Colonic mucosa (tissue), 4 donors: Measurements from ENCODE around the gene HBP1. TPM values are rescaled to one million over a fixed set of nuclear protein-coding genes. Genes with fewer than 3 reads are reported as not detected.

Experiments used
- DNase-seq: peaks from one replicate; pipeline ENCODE4 v3.0.0-alpha.2; 2020
- H3K27ac ChIP-seq: fragments of 200-600 bp; one replicate; pipeline ENCODE4 v1.8.0; 2021
- H3K27me3 ChIP-seq: fragments of 200-600 bp; one replicate; pipeline ENCODE4 v1.8.0; 2021
- H3K36me3 ChIP-seq: fragments of 200-600 bp; one replicate; pipeline ENCODE4 v1.8.0; 2021
- H3K4me1 ChIP-seq: fragments of 200-600 bp; one replicate; pipeline ENCODE4 v1.8.0; 2021; ENCODE audit warnings: mild to moderate bottlenecking
- H3K4me3 ChIP-seq: fragments of 200-600 bp; one replicate; pipeline ENCODE4 v1.8.0; 2021
- H3K9ac ChIP-seq, 2 donors: one replicate each; pipeline ENCODE4 v1.7.0; 2013; ENCODE audit warnings: control low read depth in 2 of 2, low read depth in 2 of 2, low read length in 2 of 2
- H3K9me3 ChIP-seq: fragments of 200-600 bp; one replicate; pipeline ENCODE4 v1.8.0; 2021
- intact Hi-C: fragments of 100-400 bp; cut with DNase I; formaldehyde crosslinking; loops from one replicate; pipeline ENCODE4 v1.14.1; 2022
- total RNA-seq, 2 donors: library from RNA; stranded (reverse); fragmentation: NEBNext Ultra II Directional in 1 of 2; extraction: Animal tissue kit (Norgen Biotek cat#: 25700) in 1 of 2; gene quantifications; one replicate each; pipeline ENCODE4 v1.2.1, GENCODE V29; 2021
- TF ChIP-seq, protein P1 (sequence below): fragments of 200-600 bp; IDR thresholded peaks from one replicate; pipeline ENCODE4 v1.8.0; 2022; ENCODE audit warnings: antibody characterized with exemption, mild to moderate bottlenecking
- donor health status: healthy.
- donor health status: DM: no; HTN: no; CAD: no.
- donor health status: DM: no; HTN: no; CAD: no.

The HBP1 gene
- total RNA-seq, 2 donors from 2014 or later, result 25.1 to 78.7 TPM

DNA sequence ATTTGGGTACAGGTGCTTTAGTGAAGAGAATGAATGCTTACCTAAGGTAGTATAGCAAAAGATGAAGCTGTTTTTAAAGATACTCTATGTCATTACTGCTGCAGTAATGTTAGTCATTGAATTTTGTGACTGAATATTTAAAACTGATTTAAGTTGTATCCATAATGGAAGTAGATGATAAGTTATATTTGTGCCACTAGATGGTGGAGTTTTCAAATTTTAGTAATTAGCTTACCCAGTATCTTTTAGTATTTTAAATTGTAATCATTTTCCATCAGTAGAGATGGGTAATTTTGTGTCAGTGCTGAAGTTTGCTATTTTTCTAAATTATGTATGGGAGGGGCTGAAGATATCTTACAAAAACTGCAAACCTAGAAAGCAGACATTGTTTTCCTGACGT lies 25.2 kb downstream of the HBP1 start:
- H3K9ac ChIP-seq, result no peak overlapping the region
- TF ChIP-seq, protein P1, sequence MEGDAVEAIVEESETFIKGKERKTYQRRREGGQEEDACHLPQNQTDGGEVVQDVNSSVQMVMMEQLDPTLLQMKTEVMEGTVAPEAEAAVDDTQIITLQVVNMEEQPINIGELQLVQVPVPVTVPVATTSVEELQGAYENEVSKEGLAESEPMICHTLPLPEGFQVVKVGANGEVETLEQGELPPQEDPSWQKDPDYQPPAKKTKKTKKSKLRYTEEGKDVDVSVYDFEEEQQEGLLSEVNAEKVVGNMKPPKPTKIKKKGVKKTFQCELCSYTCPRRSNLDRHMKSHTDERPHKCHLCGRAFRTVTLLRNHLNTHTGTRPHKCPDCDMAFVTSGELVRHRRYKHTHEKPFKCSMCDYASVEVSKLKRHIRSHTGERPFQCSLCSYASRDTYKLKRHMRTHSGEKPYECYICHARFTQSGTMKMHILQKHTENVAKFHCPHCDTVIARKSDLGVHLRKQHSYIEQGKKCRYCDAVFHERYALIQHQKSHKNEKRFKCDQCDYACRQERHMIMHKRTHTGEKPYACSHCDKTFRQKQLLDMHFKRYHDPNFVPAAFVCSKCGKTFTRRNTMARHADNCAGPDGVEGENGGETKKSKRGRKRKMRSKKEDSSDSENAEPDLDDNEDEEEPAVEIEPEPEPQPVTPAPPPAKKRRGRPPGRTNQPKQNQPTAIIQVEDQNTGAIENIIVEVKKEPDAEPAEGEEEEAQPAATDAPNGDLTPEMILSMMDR, result no peak
- H3K4me3 ChIP-seq, result no peak overlapping the region
- no peaks in the 10 kb centered on the region for H3K4me1 ChIP-seq
- DNase-seq, result no peak
- H3K36me3 ChIP-seq, result peaks cover 16% of the 10 kb centered on the region
- H3K27me3 ChIP-seq, result no peaks in the 10 kb centered on the region
- intact Hi-C loops, result no loop called here
- H3K9me3 ChIP-seq, result no peaks in the 10 kb centered on the region
- no peak overlapping the region for H3K27ac ChIP-seq

DNA sequence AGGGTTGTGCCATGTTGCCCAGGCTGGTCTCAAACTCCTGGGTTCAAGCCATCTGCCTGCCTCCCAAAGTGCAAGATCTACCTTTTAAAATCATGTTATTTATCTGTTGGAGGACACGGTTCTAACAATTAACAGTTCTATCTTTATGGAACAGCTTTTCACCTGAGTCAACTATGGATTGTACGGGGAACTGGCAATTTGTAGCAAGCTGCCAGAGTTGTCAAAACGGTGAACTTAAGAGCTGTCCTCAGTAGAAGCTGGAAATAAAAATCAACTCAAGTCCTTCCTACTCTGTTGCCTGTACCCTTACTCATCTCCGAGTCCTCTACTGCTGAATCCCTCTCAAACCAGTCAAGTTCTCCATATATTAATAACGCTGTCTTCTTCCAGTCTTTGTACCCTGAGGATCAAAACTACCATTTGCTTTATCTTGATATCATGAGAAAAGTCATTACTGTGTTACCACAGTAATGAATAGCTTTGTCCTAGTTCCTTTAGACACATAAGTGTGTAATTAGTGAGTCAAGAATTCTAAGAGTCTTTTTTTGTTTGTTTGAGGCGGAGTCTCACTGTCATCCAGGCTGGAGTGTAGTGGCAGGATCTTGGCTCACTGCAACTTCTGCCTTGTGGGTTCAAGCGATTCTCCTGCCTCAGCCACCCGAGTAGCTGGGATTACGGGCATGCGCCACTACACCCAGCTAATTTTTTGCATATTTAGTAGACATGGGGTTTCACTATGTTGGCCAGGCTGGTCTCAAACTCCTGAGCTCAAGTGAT lies 28.2 kb downstream of the HBP1 start:
- no peaks in the 10 kb centered on the region for H3K9me3 ChIP-seq
- peaks cover 11% of the 10 kb centered on the region for H3K36me3 ChIP-seq
- H3K4me3 ChIP-seq, result no peak overlapping the region
- H3K4me1 ChIP-seq, result no peaks in the 10 kb centered on the region
- H3K27me3 ChIP-seq, result no peaks in the 10 kb centered on the region
- TF ChIP-seq, protein P1, result no peak
- H3K27ac ChIP-seq, result no peak overlapping the region
- no peak overlapping the region for H3K9ac ChIP-seq
- intact Hi-C loops, result no loop called here
- DNase-seq, result no peak

DNA sequence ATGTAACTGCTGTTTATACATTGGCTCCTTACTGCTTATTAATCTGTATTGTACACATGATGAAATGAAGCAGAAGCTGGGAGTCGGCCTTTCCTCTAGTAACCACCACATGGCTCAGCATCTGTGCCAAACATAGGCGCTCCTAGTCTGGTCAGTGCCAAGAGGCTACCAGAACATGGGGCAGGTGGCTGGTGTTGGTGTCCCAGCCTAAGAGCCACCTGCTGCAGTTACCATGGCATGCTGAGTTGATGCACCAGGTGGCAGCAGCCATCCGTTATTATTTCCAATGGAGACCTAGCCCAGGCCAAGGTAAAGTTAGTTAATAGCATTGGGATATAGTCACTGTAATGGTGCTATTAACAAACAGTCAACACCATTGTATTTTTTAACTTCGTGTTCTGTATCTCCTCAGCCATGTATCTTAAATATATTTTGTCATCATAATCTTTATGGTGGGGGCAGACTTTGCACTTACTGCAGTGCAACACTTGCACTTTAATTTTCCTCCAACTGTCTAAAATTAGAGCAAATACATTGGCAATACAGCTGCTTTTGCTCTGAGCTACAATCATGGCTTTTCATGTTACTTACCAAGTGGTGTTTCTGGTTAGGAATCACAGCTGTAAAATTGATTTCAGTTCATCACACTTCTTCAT lies 33.1 kb downstream of the HBP1 start:
- no peak overlapping the region for H3K9ac ChIP-seq
- no peaks in the 10 kb centered on the region for H3K36me3 ChIP-seq
- no peak overlapping the region for H3K4me3 ChIP-seq
- TF ChIP-seq, protein P1, result peak; percentile 34
- DNase-seq, result peak; percentile 56
- H3K4me1 ChIP-seq, result no peaks in the 10 kb centered on the region
- no peak overlapping the region for H3K27ac ChIP-seq
- H3K9me3 ChIP-seq, result peaks cover 3% of the 10 kb centered on the region
- intact Hi-C loops, result no loop called here
- no peaks in the 10 kb centered on the region for H3K27me3 ChIP-seq

DNA sequence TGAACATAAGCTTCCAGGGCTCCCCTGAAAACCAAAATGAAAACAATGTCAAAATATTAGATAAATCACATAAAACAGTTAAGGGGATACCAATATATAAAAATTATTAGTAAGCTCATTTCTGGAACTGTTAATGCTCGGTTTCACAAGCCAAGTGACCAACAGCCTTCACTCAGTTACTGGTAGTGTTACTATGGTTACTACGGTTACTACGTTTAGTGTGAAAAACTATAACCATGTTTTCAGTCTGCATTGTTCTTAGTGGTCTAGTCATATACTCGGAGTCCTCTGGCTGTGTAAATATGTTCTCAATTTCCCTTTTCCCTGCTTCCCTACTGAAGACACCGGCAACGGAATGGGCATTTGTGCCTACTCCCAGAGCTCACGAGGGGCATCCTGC lies 34.8 kb downstream of the HBP1 start:
- no peak overlapping the region for H3K9ac ChIP-seq
- no peaks in the 10 kb centered on the region for H3K27me3 ChIP-seq
- H3K36me3 ChIP-seq, result peaks cover under 1% of the 10 kb centered on the region
- H3K4me1 ChIP-seq, result no peaks in the 10 kb centered on the region
- TF ChIP-seq, protein P1, result no peak
- no peak overlapping the region for H3K4me3 ChIP-seq
- intact Hi-C loops, result no loop called here
- H3K9me3 ChIP-seq, result peaks cover 3% of the 10 kb centered on the region
- no peak overlapping the region for H3K27ac ChIP-seq
- DNase-seq, result no peak

DNA sequence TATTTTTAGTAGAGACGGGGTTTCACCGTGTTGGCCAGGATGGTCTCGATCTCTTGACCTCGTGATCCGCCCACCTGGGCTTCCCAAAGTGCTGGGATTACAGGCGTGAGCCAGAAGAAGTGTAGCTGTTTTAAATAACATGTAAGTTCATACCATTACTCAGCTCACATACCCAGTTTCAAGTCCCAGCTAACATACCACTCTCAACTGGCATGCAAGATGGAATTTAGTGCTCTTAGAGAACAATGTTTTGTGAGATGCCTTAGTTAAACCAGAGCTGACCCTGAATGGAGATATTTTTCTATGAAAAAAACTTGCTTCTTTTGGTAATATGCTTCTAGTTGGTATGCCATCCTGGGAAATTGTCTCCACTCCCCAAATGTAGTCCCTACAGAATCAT lies 37.3 kb downstream of the HBP1 start:
- H3K27me3 ChIP-seq, result no peaks in the 10 kb centered on the region
- H3K4me3 ChIP-seq, result no peak overlapping the region
- peaks cover 5% of the 10 kb centered on the region for H3K36me3 ChIP-seq
- no peak overlapping the region for H3K27ac ChIP-seq
- no peak overlapping the region for H3K9ac ChIP-seq
- TF ChIP-seq, protein P1, result no peak
- DNase-seq, result no peak
- no peaks in the 10 kb centered on the region for H3K4me1 ChIP-seq
- H3K9me3 ChIP-seq, result peaks cover 3% of the 10 kb centered on the region
- intact Hi-C loops, result no loop called here
